Liver (tissue), 3 donors: ENCODE data around the gene TOPAZ1.

Experiments used
- CTCF ChIP-seq: fragments of 150-350 bp; IDR thresholded peaks from 2 replicates; pipeline ENCODE4 v1.5.1; 2017; ENCODE audit warnings: improper control_type of control experiment, low read depth, low read length; ENCODE audit not compliant: missing input control
- EGR1 ChIP-seq, 2 donors: IDR thresholded peaks; 2 replicates each; pipeline ENCODE4 v1.6.1; 2016 to 2018; ENCODE audit warnings: antibody characterized with exemption in 2 of 2, low read depth in 2 of 2
- FOXA1 ChIP-seq: IDR thresholded peaks from 2 replicates; pipeline ENCODE4 v1.6.1; 2016; ENCODE audit warnings: antibody characterized with exemption
- GABPA ChIP-seq, 2 donors: IDR thresholded peaks in 1 of 2; conservative IDR thresholded peaks in 1 of 2; 2 replicates each; pipeline ENCODE4 v1.6.1; 2016; ENCODE audit warnings: antibody characterized with exemption in 2 of 2, mild to moderate bottlenecking in 1 of 2, moderate library complexity in 1 of 2
- HNF4A ChIP-seq, 2 donors: conservative IDR thresholded peaks; 2 replicates each; pipeline ENCODE4 v1.6.1; 2016; ENCODE audit warnings: antibody characterized with exemption in 2 of 2, mild to moderate bottlenecking in 2 of 2
- JUND ChIP-seq, 2 donors: IDR thresholded peaks; 2 replicates each; pipeline ENCODE4 v1.6.1; 2016; ENCODE audit warnings: antibody characterized with exemption in 2 of 2
- REST ChIP-seq: IDR thresholded peaks from 2 replicates; pipeline ENCODE4 v1.6.1; 2016; ENCODE audit warnings: antibody characterized with exemption, mild to moderate bottlenecking
- SP1 ChIP-seq: IDR thresholded peaks from 2 replicates; pipeline ENCODE4 v1.6.1; 2018; ENCODE audit warnings: antibody characterized with exemption, mild to moderate bottlenecking
- TAF1 ChIP-seq: conservative IDR thresholded peaks from 2 replicates; pipeline ENCODE4 v1.6.1; 2016; ENCODE audit warnings: antibody characterized with exemption, mild to moderate bottlenecking
- YY1 ChIP-seq: IDR thresholded peaks from 2 replicates; pipeline ENCODE4 v1.6.1; 2016; ENCODE audit warnings: antibody characterized with exemption, mild to moderate bottlenecking
- TF ChIP-seq, protein P1 (sequence below): IDR thresholded peaks from 2 replicates; pipeline ENCODE4 v1.6.1; 2016; ENCODE audit warnings: antibody characterized with exemption
- TF ChIP-seq, protein P2 (sequence below): IDR thresholded peaks from 2 replicates; pipeline ENCODE4 v1.6.1; 2016; ENCODE audit warnings: antibody characterized with exemption
- donor health status: healthy.
- donor health status: healthy.

- TF ChIP-seq SP1 (no peak), HNF4A (conservative IDR thresholded peaks at IDR 0.05) (no peak), CTCF (no peak), JUND (IDR thresholded peaks at IDR 0.05) (no peak), REST (no peak), EGR1 (IDR thresholded peaks at IDR 0.05; ENCODE audit: low read depth in 2 of 2) (no peak), TAF1 (no peak), YY1 (no peak), FOXA1 (no peak), GABPA (IDR thresholded peaks at IDR 0.05 in 1 of 2, conservative IDR thresholded peaks at IDR 0.05 in 1 of 2) (no peak)
- TF ChIP-seq, protein P1, sequence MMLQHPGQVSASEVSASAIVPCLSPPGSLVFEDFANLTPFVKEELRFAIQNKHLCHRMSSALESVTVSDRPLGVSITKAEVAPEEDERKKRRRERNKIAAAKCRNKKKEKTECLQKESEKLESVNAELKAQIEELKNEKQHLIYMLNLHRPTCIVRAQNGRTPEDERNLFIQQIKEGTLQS, result no peak
- TF ChIP-seq, protein P2, sequence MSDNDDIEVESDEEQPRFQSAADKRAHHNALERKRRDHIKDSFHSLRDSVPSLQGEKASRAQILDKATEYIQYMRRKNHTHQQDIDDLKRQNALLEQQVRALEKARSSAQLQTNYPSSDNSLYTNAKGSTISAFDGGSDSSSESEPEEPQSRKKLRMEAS, result no peak
Observed at GRCh38 chr3:44228900-44229299, 12.8 kb upstream of the TOPAZ1 start.
